Mesendoderm (in vitro differentiated cells): ENCODE measurements around the gene SAMMSON. TPM values are rescaled to one million over a fixed set of nuclear protein-coding genes. Genes with fewer than 3 reads are reported as not detected.

ENCODE experiments used
- DNase-seq: peaks from one replicate; pipeline ENCODE4 v3.0.0; 2013
- H2AK5ac ChIP-seq: 2 replicates; pipeline ENCODE4 v1.6.1; 2013; ENCODE audit warnings: low read length, inconsistent platforms
- H2BK120ac ChIP-seq: 2 replicates; pipeline ENCODE4 v1.6.1; 2013; ENCODE audit warnings: low read depth, mild to moderate bottlenecking, low read length, moderate library complexity, mixed read lengths
- H2BK15ac ChIP-seq: replicated peaks from 2 replicates; pipeline ENCODE4 v1.6.1; 2013; ENCODE audit warnings: low read depth, mild to moderate bottlenecking, moderate library complexity
- H2BK5ac ChIP-seq: 2 replicates; pipeline ENCODE4 v1.6.1; 2013; ENCODE audit warnings: low read length, inconsistent platforms
- H3K18ac ChIP-seq: 2 replicates; pipeline ENCODE4 v1.6.1; 2013; ENCODE audit warnings: mild to moderate bottlenecking, low read length, mixed read lengths
- H3K23ac ChIP-seq: one replicate; pipeline ENCODE4 v1.6.1; 2013; ENCODE audit warnings: low read length
- H3K27ac ChIP-seq: 2 replicates; pipeline ENCODE4 v1.5.1; 2013; ENCODE audit warnings: low read depth, mild to moderate bottlenecking, inconsistent platforms, low read length, moderate library complexity
- H3K27me3 ChIP-seq: 2 replicates; pipeline ENCODE4 v1.6.1; 2013; ENCODE audit warnings: low read length, control low read depth, mild to moderate bottlenecking, inconsistent platforms; ENCODE audit not compliant: insufficient read depth, poor library complexity
- H3K36me3 ChIP-seq: 2 replicates; pipeline ENCODE4 v1.6.1; 2013; ENCODE audit warnings: low read length, inconsistent platforms; ENCODE audit not compliant: control insufficient read depth, insufficient read depth
- H3K4ac ChIP-seq: one replicate; pipeline ENCODE4 v1.6.1; 2013; ENCODE audit warnings: low read depth, mild to moderate bottlenecking, low read length, moderate library complexity
- H3K4me1 ChIP-seq: 2 replicates; pipeline ENCODE4 v1.6.1; 2013; ENCODE audit warnings: low read depth, low read length, inconsistent platforms; ENCODE audit not compliant: control insufficient read depth
- H3K4me2 ChIP-seq: 2 replicates; pipeline ENCODE4 v1.6.1; 2013; ENCODE audit warnings: low read length
- H3K4me3 ChIP-seq: 2 replicates; pipeline ENCODE4 v1.5.1; 2013; ENCODE audit warnings: mild to moderate bottlenecking, low read length
- H3K56ac ChIP-seq: one replicate; pipeline ENCODE4 v1.6.1; 2013; ENCODE audit warnings: low read length
- H3K79me1 ChIP-seq: 2 replicates; pipeline ENCODE4 v1.6.1; 2013; ENCODE audit warnings: low read length, inconsistent platforms
- H3K79me2 ChIP-seq: 2 replicates; pipeline ENCODE4 v1.6.1; 2013; ENCODE audit warnings: mild to moderate bottlenecking, low read length; ENCODE audit not compliant: control insufficient read depth, insufficient read depth
- H3K9ac ChIP-seq: 2 replicates; pipeline ENCODE4 v1.6.1; 2013; ENCODE audit warnings: low read length, inconsistent platforms
- H4K5ac ChIP-seq: one replicate; pipeline ENCODE4 v1.6.1; 2013; ENCODE audit warnings: low read length
- H4K8ac ChIP-seq: one replicate; pipeline ENCODE4 v1.6.1; 2013; ENCODE audit warnings: low read depth, mild to moderate bottlenecking, control low read depth, low read length, moderate library complexity
- WGBS: extraction: QIAGEN DNeasy Blood & Tissue Kit; methylation state at CpG from one replicate; pipeline ENCODE4 v1.1.7; 2013; ENCODE audit warnings: low lambda C conversion rate, missing lambda C conversion rate; ENCODE audit not compliant: insufficient coverage; ENCODE audit errors: extremely low coverage; 5-methylcytosine and 5-hydroxymethylcytosine counted together
- polyA plus RNA-seq, 2 experiments: library from polyadenylated mRNA; stranded (reverse); fragments of 200-250 nt; gene quantifications; one replicate each; pipeline ENCODE4 v1.2.3, GENCODE V29; 2013

The SAMMSON gene
- polyA plus RNA-seq (2013, experiment 1 of 2): not detected
- polyA plus RNA-seq (2013, experiment 2 of 2): 0.03 TPM

DNA sequence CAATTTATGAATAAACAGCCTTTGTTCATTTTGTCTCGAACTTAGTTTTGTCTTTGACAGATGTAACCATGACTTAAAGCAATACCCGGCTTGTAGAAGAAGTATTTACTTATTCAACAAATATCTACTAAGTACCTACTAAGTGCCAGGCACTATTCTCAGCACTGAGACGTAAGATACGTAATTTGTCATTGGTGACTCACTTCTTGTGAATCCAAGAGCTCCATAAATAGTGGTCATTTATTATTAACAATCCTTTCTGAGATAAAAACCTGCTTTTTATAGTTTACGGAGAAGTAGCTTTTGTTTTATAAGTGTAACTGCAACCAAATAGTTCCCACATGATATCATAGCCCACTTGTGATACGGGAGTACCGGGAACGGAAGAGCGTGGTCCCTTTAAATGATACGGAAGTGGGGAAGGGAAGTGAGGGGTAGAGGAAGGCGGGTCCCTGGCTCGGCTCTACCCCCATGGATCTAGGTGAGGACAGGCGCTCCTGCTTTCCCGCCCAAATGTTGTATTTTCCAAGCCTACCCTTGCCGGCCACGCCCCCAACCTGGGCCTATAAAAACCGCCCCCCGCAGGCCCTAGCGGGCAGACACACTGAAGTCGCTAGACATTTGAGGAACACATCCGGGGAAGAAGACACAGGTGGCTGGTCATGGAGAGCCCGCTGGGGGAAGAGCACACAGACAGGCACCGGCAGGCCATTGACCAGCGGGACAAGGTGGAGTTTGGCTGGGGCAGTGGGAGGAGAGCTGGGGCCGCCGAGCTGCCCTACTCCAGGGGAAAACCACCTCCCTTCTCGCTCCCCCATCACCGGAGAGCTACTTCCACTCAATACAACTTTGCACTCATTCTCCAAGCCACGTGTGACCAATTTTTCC is at the start of gene SAMMSON:
Gene SAMMSON (plus strand): TSS at position 594 of the 888 bp plus-strand sequence.
- H3K18ac ChIP-seq: no peak within 1 kb of the TSS
- H3K27ac ChIP-seq: no peak within 1 kb of the TSS
- no peak within 1 kb of the TSS for H3K4me3 ChIP-seq
- no peak within 1 kb of the TSS for H2BK120ac ChIP-seq
- H2BK5ac ChIP-seq: no peak within 1 kb of the TSS
- H3K4me1 ChIP-seq: no peaks in the 10 kb centered on the region
- no peak within 1 kb of the TSS for H4K5ac ChIP-seq
- peak; percentile 13 for DNase-seq
- no peak within 1 kb of the TSS for H4K8ac ChIP-seq
- no peak within 1 kb of the TSS for H3K4me2 ChIP-seq
- no peaks in the 10 kb centered on the region for H3K36me3 ChIP-seq
- no CpG with 5 or more reads among the region's 29 CpGs for WGBS
- H2BK15ac ChIP-seq: no peak within 1 kb of the TSS
- no peaks in the 10 kb centered on the region for H3K27me3 ChIP-seq
- no peak within 1 kb of the TSS for H3K9ac ChIP-seq
- H3K56ac ChIP-seq: peak within 1 kb of the TSS; percentile 53
- H3K79me1 ChIP-seq: no peaks in the 10 kb centered on the region
- H3K79me2 ChIP-seq: no peaks in the 10 kb centered on the region
- no peak within 1 kb of the TSS for H3K23ac ChIP-seq
- no peak within 1 kb of the TSS for H2AK5ac ChIP-seq
- H3K4ac ChIP-seq: no peak within 1 kb of the TSS

DNA sequence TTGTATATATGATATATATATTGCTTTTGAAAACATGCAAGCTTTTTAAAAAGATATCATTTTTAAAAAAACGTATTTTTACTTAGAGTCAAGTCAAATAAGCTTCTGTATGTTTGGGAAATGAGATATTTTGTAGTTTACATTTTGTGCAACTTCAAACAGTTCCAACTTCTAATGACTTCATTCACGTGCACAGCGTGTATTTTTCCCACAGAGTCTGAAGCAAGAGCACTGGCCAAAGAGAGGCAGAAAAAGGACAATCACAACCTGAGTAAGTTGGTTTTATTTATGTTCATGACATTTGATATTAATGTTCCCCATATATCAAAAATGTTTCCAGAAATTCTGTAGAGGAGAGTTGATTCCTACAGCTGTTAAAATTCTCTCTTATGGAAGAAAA is 47.9 kb upstream of the SAMMSON start:
- Histone ChIP-seq H3K79me1 (no peaks in the 10 kb centered on the region), H3K36me3 (no peaks in the 10 kb centered on the region), H2BK15ac (no peak overlapping the region), H3K56ac (no peak overlapping the region), H3K18ac (no peak overlapping the region), H3K27ac (no peak overlapping the region), H3K27me3 (no peaks in the 10 kb centered on the region), H2BK120ac (no peak overlapping the region), H2AK5ac (no peak overlapping the region), H3K4ac (no peak overlapping the region), H3K23ac (no peak overlapping the region), H2BK5ac (no peak overlapping the region), H3K4me3 (no peak overlapping the region), H3K4me2 (no peak overlapping the region), H4K8ac (no peak overlapping the region), H3K79me2 (no peaks in the 10 kb centered on the region), H3K4me1 (no peaks in the 10 kb centered on the region), H3K9ac (no peak overlapping the region), H4K5ac (no peak overlapping the region)
- no CpG with 5 or more reads among the region's 3 CpGs for whole genome bisulfite sequencing
- no peak for DNase-seq

DNA sequence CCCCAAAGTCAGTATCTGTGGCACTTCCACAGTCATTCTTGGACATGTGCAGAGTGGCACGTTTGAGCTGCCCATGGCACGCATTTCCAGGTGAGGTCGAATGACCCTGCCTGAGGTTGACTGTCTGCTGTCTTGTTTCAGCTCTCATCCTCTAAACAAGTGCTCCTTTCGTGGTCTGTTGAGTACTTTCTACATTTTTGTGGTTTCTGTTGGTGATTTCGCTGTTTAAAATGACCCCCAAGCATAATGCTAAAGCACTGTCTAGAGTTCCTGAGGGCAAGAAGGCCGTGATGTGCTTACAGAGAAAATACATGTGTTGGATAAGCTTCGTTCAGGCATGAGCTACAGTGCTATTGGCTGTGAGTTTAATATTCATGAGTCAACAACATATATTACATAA is 40.0 kb upstream of the SAMMSON start:
- Histone ChIP-seq H2BK120ac (no peak overlapping the region), H3K79me1 (no peaks in the 10 kb centered on the region), H2BK15ac (no peak overlapping the region), H4K5ac (no peak overlapping the region), H3K27me3 (no peaks in the 10 kb centered on the region), H4K8ac (no peak overlapping the region), H2BK5ac (no peak overlapping the region), H3K27ac (no peak overlapping the region), H3K4me1 (no peaks in the 10 kb centered on the region), H3K4ac (no peak overlapping the region), H3K36me3 (no peaks in the 10 kb centered on the region), H3K79me2 (no peaks in the 10 kb centered on the region), H3K9ac (no peak overlapping the region), H3K18ac (no peak overlapping the region), H3K4me3 (no peak overlapping the region), H3K4me2 (no peak overlapping the region), H3K23ac (no peak overlapping the region), H3K56ac (no peak overlapping the region), H2AK5ac (no peak overlapping the region)
- no peak for DNase-seq
- no CpG with 5 or more reads among the region's 7 CpGs for WGBS

DNA sequence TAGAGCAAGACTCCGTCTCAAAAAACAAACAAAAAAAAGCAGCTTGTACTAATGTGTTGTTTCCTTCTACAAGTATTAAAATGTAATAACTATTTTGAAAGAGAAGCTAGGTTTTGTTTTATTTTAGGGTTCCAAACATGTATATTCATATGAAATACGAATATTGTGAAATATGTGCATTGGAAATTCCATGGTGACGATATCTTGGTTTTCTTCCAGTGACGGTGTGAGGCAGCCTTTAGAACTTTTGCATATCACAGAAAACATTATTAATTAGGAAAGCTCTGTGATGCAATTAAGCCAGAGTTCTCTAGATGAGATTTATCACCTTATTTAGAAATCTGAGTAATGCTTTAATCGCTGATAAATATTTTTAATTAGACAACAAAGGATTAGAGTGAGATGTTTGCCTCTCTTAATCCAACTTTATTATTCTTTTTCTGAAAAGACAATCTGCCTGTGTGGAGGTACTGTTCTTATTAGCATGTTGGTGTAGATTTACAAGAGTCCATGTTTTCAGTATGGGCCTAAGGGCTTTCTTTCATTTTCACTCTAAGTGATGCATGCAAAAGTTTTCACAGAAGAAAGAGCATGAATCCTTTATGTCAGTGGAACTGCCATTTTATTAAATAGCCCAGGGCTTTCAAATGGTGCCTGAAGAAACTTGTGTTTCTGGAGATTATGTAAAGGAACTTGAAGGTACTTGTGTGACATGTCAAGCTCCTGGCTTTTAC is 37.7 kb upstream of the SAMMSON start:
- WGBS: no CpG with 5 or more reads among the region's 5 CpGs
- no peak for DNase-seq
- no peaks in the 10 kb centered on the region for H3K79me2 ChIP-seq
- H3K23ac ChIP-seq: no peak overlapping the region
- H3K27me3 ChIP-seq: no peaks in the 10 kb centered on the region
- H3K36me3 ChIP-seq: no peaks in the 10 kb centered on the region
- H2BK15ac ChIP-seq: no peak overlapping the region
- no peaks in the 10 kb centered on the region for H3K79me1 ChIP-seq
- H3K4me1 ChIP-seq: no peaks in the 10 kb centered on the region
- H2AK5ac ChIP-seq: no peak overlapping the region
- no peak overlapping the region for H3K9ac ChIP-seq
- no peak overlapping the region for H3K18ac ChIP-seq
- H4K5ac ChIP-seq: no peak overlapping the region
- H2BK5ac ChIP-seq: no peak overlapping the region
- no peak overlapping the region for H2BK120ac ChIP-seq
- no peak overlapping the region for H3K4me2 ChIP-seq
- no peak overlapping the region for H4K8ac ChIP-seq
- H3K4me3 ChIP-seq: no peak overlapping the region
- no peak overlapping the region for H3K56ac ChIP-seq
- no peak overlapping the region for H3K4ac ChIP-seq
- no peak overlapping the region for H3K27ac ChIP-seq

- no peak for DNase-seq
- Histone ChIP-seq H3K36me3 (no peaks in the 10 kb centered on the region), H3K18ac (no peak overlapping the region), H3K4ac (no peak overlapping the region), H3K27me3 (no peaks in the 10 kb centered on the region), H2BK5ac (no peak overlapping the region), H4K8ac (no peak overlapping the region), H3K4me3 (no peak overlapping the region), H3K4me2 (no peak overlapping the region), H2AK5ac (no peak overlapping the region), H3K23ac (no peak overlapping the region), H3K79me1 (no peaks in the 10 kb centered on the region), H2BK120ac (no peak overlapping the region), H2BK15ac (no peak overlapping the region), H3K79me2 (no peaks in the 10 kb centered on the region), H3K9ac (no peak overlapping the region), H3K4me1 (no peaks in the 10 kb centered on the region), H3K56ac (no peak overlapping the region), H3K27ac (no peak overlapping the region), H4K5ac (no peak overlapping the region)
- no CpG with 5 or more reads among the region's 3 CpGs for WGBS
Observed at GRCh38 chr3:69963643-69964042, 35.9 kb upstream of the SAMMSON start.
